ENCODE results near the gene GID8. TPM values are rescaled to one million over a fixed set of nuclear protein-coding genes. Genes with fewer than 3 reads are reported as not detected.

GID8 gene
- total RNA-seq, 1 donor from 2014 or later, result 48.7 TPM

- Mint-ChIP-seq H3K4me3 (peak overlapping the region; percentile 97), H3K36me3 (peaks cover 2% of the 10 kb centered on the region), H3K27ac (peak overlapping the region; percentile 7), H3K4me1 (peaks cover 58% of the 10 kb centered on the region), H3K27me3 (ENCODE audit: insufficient read depth, low read depth) (peaks cover 4% of the 10 kb centered on the region), H3K9me3 (no peaks in the 10 kb centered on the region)
- Histone ChIP-seq H3K27ac (peak overlapping the region; percentile 73), H3K27me3 (no peaks in the 10 kb centered on the region), H4K20me1 (ENCODE audit: low read depth) (peaks cover 95% of the 10 kb centered on the region), H3K9me3 (ENCODE audit: low read depth) (no peaks in the 10 kb centered on the region), H3K4me1 (peaks cover 36% of the 10 kb centered on the region), H3K9ac (peak overlapping the region; percentile 88), H2AFZ (replicated peaks) (no peak overlapping the region), H3K79me2 (ENCODE audit: low read depth) (peaks cover 98% of the 10 kb centered on the region), H3F3A (ENCODE audit: low read depth) (peaks cover 45% of the 10 kb centered on the region), H3K4me3 (peak overlapping the region; percentile 99), H3K36me3 (no peaks in the 10 kb centered on the region), H3K4me2 (peak overlapping the region; percentile 97)
- TF ChIP-seq EZH2 (IDR thresholded peaks at IDR 0.05) (no peak), EZH2phosphoT487 (IDR thresholded peaks at IDR 0.05) (no peak)
- TF ChIP-seq, protein P1, sequence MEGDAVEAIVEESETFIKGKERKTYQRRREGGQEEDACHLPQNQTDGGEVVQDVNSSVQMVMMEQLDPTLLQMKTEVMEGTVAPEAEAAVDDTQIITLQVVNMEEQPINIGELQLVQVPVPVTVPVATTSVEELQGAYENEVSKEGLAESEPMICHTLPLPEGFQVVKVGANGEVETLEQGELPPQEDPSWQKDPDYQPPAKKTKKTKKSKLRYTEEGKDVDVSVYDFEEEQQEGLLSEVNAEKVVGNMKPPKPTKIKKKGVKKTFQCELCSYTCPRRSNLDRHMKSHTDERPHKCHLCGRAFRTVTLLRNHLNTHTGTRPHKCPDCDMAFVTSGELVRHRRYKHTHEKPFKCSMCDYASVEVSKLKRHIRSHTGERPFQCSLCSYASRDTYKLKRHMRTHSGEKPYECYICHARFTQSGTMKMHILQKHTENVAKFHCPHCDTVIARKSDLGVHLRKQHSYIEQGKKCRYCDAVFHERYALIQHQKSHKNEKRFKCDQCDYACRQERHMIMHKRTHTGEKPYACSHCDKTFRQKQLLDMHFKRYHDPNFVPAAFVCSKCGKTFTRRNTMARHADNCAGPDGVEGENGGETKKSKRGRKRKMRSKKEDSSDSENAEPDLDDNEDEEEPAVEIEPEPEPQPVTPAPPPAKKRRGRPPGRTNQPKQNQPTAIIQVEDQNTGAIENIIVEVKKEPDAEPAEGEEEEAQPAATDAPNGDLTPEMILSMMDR (IDR thresholded peaks at IDR 0.05), result no peak
- peak; percentile 61 for DNase-seq (ENCODE audit: low spot score)
Observed at GRCh38 chr20:62925420-62926228, 12.3 kb upstream of the GID8 start.

- Histone ChIP-seq H3K9me3 (ENCODE audit: low read depth) (no peaks in the 10 kb centered on the region), H3K36me3 (no peaks in the 10 kb centered on the region), H3K4me2 (peak within 1 kb of the TSS; percentile 97), H2AFZ (replicated peaks) (no peak within 1 kb of the TSS), H3K27me3 (no peaks in the 10 kb centered on the region), H3K9ac (peak within 1 kb of the TSS; percentile 88), H3F3A (ENCODE audit: low read depth) (peaks cover 47% of the 10 kb centered on the region), H3K79me2 (ENCODE audit: low read depth) (peaks cover 98% of the 10 kb centered on the region), H3K27ac (peak within 1 kb of the TSS; percentile 73), H3K4me1 (peaks cover 28% of the 10 kb centered on the region), H4K20me1 (ENCODE audit: low read depth) (peaks cover 95% of the 10 kb centered on the region), H3K4me3 (peak within 1 kb of the TSS; percentile 99)
- TF ChIP-seq, protein P1 (IDR thresholded peaks at IDR 0.05), result peak; percentile 64
- TF ChIP-seq EZH2 (IDR thresholded peaks at IDR 0.05), result no peak
- Mint-ChIP-seq H3K27ac (peak within 1 kb of the TSS; percentile 57), H3K27me3 (ENCODE audit: insufficient read depth, low read depth) (peaks cover 2% of the 10 kb centered on the region), H3K4me3 (peak within 1 kb of the TSS; percentile 97), H3K36me3 (peaks cover 2% of the 10 kb centered on the region), H3K9me3 (no peaks in the 10 kb centered on the region), H3K4me1 (peaks cover 52% of the 10 kb centered on the region)
- DNase-seq (ENCODE audit: low spot score), result peak; percentile 96
Observed at GRCh38 chr20:62926229-62927127, 11.5 kb upstream of the GID8 start, which contains the start of gene DIDO1. DIDO1 (minus strand) TSS chr20:62926505.

DNA sequence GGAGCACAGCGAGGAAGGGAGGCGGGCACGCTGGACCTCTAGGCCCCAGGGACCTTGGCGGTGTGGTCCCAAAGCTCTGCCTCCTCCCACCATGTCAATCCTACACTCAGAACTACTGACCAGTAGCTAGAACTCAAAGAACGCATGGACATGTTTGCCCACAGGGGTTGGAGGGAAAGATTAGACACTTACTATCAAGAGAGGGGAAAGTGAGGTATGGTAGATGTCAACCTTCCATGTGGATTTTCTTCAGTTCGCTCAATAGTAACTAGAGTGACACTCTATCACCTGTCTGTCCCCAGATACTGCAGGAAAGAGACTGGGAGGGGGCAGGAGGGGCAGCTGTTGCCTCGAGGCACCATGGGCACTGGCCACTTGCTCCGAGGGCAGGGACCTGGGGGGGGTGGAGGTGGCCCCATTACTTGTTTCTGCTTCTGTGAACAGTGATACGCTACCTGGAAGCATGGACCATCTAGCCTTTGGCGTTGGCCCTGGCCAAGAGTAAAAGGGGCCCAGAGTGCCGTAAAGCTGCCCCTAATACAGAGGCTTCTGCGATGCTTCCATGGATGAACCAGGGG, 10.7 kb upstream of the GID8 start:
- Histone ChIP-seq H3K9ac (no peak overlapping the region), H3K4me3 (peak overlapping the region; percentile 99), H3K27ac (no peak overlapping the region), H3F3A (ENCODE audit: low read depth) (peaks cover 51% of the 10 kb centered on the region), H3K4me2 (peak overlapping the region; percentile 97), H3K9me3 (ENCODE audit: low read depth) (no peaks in the 10 kb centered on the region), H4K20me1 (ENCODE audit: low read depth) (peaks cover 95% of the 10 kb centered on the region), H3K27me3 (no peaks in the 10 kb centered on the region), H3K79me2 (ENCODE audit: low read depth) (peaks cover 98% of the 10 kb centered on the region), H3K36me3 (no peaks in the 10 kb centered on the region), H2AFZ (replicated peaks) (no peak overlapping the region), H3K4me1 (peaks cover 26% of the 10 kb centered on the region)
- Mint-ChIP-seq H3K4me1 (peaks cover 52% of the 10 kb centered on the region), H3K27me3 (ENCODE audit: insufficient read depth, low read depth) (peaks cover 2% of the 10 kb centered on the region), H3K36me3 (peaks cover 2% of the 10 kb centered on the region), H3K4me3 (peak overlapping the region; percentile 94), H3K27ac (peak overlapping the region; percentile 57), H3K9me3 (no peaks in the 10 kb centered on the region)
- TF ChIP-seq, protein P1 (IDR thresholded peaks at IDR 0.05), result no peak
- TF ChIP-seq EZH2phosphoT487 (IDR thresholded peaks at IDR 0.05) (no peak), EZH2 (IDR thresholded peaks at IDR 0.05) (no peak)
- DNase-seq (ENCODE audit: low spot score), result no peak

Data from neural progenitor cell (in vitro differentiated cells).